ENCODE results near the gene ATP8A2. TPM values are rescaled to one million over a fixed set of nuclear protein-coding genes. Genes with fewer than 3 reads are reported as not detected.

The ATP8A2 gene
- total RNA-seq, 1 donor = 0.72 TPM

DNA sequence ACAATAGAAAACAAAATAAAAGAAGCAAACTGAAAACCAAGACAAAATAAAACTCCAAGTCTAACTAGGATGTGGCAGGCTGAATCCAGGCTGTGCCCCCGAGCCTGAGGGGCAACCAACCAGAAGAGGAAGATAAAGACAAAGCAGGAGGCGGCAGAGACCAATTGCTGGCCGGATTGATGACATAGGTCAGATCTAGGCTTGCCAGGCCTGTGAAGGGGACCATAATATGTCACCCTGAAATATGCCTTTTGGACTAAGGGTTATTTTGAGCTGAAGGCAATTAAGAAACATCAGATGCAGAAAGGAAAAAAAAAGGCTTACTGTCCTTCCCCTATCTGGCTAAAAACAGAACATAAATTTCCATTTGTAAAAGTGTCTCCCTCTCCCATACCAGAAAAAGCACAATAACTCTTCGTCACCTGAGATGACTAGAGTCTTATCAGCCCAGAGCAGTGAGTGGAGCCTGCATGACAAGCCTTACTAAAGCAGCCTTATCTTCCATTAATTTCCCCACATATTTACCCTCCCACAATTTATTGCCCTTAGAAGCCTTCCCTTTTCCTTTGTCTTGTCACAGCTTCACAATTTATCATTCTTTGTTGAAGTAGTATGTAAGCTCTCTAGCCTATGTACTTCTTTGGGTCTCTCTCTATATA, 22.8 kb downstream of the ATP8A2 start:
- no peaks in the 10 kb centered on the region for H3K27me3 ChIP-seq (ENCODE audit: insufficient read depth, low read length)
- H3K4me2 ChIP-seq (ENCODE audit: insufficient read depth, low read length) = no peak overlapping the region
- no peak for DNase-seq (ENCODE audit: insufficient read length, low spot score, missing footprints)
- H3K4me3 ChIP-seq (ENCODE audit: insufficient read depth, low read length) = no peak overlapping the region
- no peak overlapping the region for H3K27ac ChIP-seq (ENCODE audit: low read depth, low read length)
- no peaks in the 10 kb centered on the region for H3K4me1 ChIP-seq (ENCODE audit: insufficient read depth, low read length)
- TF ChIP-seq, protein P1, sequence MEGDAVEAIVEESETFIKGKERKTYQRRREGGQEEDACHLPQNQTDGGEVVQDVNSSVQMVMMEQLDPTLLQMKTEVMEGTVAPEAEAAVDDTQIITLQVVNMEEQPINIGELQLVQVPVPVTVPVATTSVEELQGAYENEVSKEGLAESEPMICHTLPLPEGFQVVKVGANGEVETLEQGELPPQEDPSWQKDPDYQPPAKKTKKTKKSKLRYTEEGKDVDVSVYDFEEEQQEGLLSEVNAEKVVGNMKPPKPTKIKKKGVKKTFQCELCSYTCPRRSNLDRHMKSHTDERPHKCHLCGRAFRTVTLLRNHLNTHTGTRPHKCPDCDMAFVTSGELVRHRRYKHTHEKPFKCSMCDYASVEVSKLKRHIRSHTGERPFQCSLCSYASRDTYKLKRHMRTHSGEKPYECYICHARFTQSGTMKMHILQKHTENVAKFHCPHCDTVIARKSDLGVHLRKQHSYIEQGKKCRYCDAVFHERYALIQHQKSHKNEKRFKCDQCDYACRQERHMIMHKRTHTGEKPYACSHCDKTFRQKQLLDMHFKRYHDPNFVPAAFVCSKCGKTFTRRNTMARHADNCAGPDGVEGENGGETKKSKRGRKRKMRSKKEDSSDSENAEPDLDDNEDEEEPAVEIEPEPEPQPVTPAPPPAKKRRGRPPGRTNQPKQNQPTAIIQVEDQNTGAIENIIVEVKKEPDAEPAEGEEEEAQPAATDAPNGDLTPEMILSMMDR (IDR thresholded peaks at IDR 0.05; ENCODE audit: extremely low read depth, low read depth, low read length) = no peak
- H3K9me3 ChIP-seq (ENCODE audit: low read depth, low read length) = no peaks in the 10 kb centered on the region
- no peaks in the 10 kb centered on the region for H3K36me3 ChIP-seq (ENCODE audit: insufficient read depth, low read length)
- no peak overlapping the region for H2AFZ ChIP-seq (ENCODE audit: low read length)
- H4K20me1 ChIP-seq (ENCODE audit: insufficient read depth, low read length) = no peaks in the 10 kb centered on the region
- no peaks in the 10 kb centered on the region for H3K79me2 ChIP-seq (ENCODE audit: insufficient read depth, low read length)

DNA sequence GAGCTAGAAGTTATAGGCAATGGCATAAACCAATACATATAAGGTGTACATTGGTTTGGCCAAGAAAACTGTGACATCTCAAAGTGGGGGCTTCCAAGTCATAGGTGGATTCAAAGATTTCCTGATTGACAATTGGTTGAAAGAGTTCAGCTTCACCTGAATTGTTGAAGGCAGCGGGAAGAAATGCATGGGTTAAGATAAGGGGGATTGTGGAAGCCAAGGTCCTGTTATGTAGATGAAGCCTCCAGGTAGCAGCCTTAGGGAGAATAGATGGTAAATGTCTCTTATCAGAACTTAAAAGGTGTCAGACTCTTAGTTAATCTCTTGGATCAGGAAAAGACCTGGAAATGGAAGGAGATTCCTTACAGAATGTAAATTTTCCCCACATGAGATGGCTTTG, 26.0 kb downstream of the ATP8A2 start:
- H2AFZ ChIP-seq (ENCODE audit: low read length) = no peak overlapping the region
- H3K36me3 ChIP-seq (ENCODE audit: insufficient read depth, low read length) = no peaks in the 10 kb centered on the region
- no peak overlapping the region for H3K4me3 ChIP-seq (ENCODE audit: insufficient read depth, low read length)
- no peak for DNase-seq (ENCODE audit: insufficient read length, low spot score, missing footprints)
- no peaks in the 10 kb centered on the region for H3K4me1 ChIP-seq (ENCODE audit: insufficient read depth, low read length)
- no peaks in the 10 kb centered on the region for H3K79me2 ChIP-seq (ENCODE audit: insufficient read depth, low read length)
- TF ChIP-seq, protein P1 (IDR thresholded peaks at IDR 0.05; ENCODE audit: extremely low read depth, low read depth, low read length) = no peak
- H3K9me3 ChIP-seq (ENCODE audit: low read depth, low read length) = no peaks in the 10 kb centered on the region
- no peak overlapping the region for H3K4me2 ChIP-seq (ENCODE audit: insufficient read depth, low read length)
- no peaks in the 10 kb centered on the region for H3K27me3 ChIP-seq (ENCODE audit: insufficient read depth, low read length)
- H4K20me1 ChIP-seq (ENCODE audit: insufficient read depth, low read length) = no peaks in the 10 kb centered on the region
- no peak overlapping the region for H3K27ac ChIP-seq (ENCODE audit: low read depth, low read length)

DNA sequence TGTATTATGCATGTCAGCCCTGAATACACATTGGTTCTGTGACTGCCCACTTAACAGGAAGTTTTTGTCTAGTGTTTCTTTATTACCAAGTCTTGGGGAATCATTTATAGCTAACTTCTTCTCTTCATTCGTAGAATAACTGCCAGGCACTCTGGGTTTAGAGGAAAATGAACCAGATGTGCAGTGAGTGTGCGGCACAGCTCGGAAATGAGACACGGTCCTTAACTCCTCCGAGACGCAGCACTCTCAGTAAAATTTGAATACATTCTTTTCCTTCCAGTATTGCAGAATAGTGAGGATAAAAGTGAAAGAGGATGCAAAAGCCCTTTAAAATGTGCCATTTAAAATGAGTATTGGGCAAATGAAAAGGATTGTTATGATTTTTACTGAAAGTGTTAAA, 29.2 kb downstream of the ATP8A2 start:
- H3K4me2 ChIP-seq (ENCODE audit: insufficient read depth, low read length) = no peak overlapping the region
- no peaks in the 10 kb centered on the region for H4K20me1 ChIP-seq (ENCODE audit: insufficient read depth, low read length)
- TF ChIP-seq, protein P1 (IDR thresholded peaks at IDR 0.05; ENCODE audit: extremely low read depth, low read depth, low read length) = no peak
- H3K79me2 ChIP-seq (ENCODE audit: insufficient read depth, low read length) = no peaks in the 10 kb centered on the region
- no peak for DNase-seq (ENCODE audit: insufficient read length, low spot score, missing footprints)
- H3K36me3 ChIP-seq (ENCODE audit: insufficient read depth, low read length) = no peaks in the 10 kb centered on the region
- H3K4me1 ChIP-seq (ENCODE audit: insufficient read depth, low read length) = no peaks in the 10 kb centered on the region
- H2AFZ ChIP-seq (ENCODE audit: low read length) = no peak overlapping the region
- H3K27me3 ChIP-seq (ENCODE audit: insufficient read depth, low read length) = no peaks in the 10 kb centered on the region
- H3K9me3 ChIP-seq (ENCODE audit: low read depth, low read length) = no peaks in the 10 kb centered on the region
- no peak overlapping the region for H3K4me3 ChIP-seq (ENCODE audit: insufficient read depth, low read length)
- H3K27ac ChIP-seq (ENCODE audit: low read depth, low read length) = no peak overlapping the region

DNA sequence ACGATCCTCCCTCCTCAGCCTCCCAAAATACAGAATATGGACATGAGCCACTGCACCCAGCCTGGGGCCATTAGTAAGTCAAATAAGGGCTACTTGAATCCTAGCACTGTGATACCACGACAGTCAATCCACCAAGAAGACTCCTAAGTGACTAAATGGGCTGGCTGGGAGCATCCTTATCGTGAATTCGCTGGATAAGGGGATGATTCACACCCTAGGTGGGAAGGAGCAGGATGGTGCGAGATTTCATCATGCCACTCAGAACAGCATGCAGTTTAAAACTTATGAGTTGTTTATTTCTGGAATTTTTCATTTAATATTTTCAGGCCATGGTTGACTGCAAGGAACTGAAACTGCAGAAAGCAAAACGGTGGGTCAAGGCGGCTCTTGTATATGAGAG, 30.2 kb downstream of the ATP8A2 start:
- no peaks in the 10 kb centered on the region for H3K36me3 ChIP-seq (ENCODE audit: insufficient read depth, low read length)
- no peak overlapping the region for H3K4me2 ChIP-seq (ENCODE audit: insufficient read depth, low read length)
- TF ChIP-seq, protein P1 (IDR thresholded peaks at IDR 0.05; ENCODE audit: extremely low read depth, low read depth, low read length) = no peak
- H3K9me3 ChIP-seq (ENCODE audit: low read depth, low read length) = no peaks in the 10 kb centered on the region
- H3K79me2 ChIP-seq (ENCODE audit: insufficient read depth, low read length) = no peaks in the 10 kb centered on the region
- no peak for DNase-seq (ENCODE audit: insufficient read length, low spot score, missing footprints)
- no peaks in the 10 kb centered on the region for H3K4me1 ChIP-seq (ENCODE audit: insufficient read depth, low read length)
- no peak overlapping the region for H3K27ac ChIP-seq (ENCODE audit: low read depth, low read length)
- no peak overlapping the region for H2AFZ ChIP-seq (ENCODE audit: low read length)
- H3K27me3 ChIP-seq (ENCODE audit: insufficient read depth, low read length) = no peaks in the 10 kb centered on the region
- no peaks in the 10 kb centered on the region for H4K20me1 ChIP-seq (ENCODE audit: insufficient read depth, low read length)
- no peak overlapping the region for H3K4me3 ChIP-seq (ENCODE audit: insufficient read depth, low read length)

All from osteoblast (primary cell).